HEK293T (cell line): ENCODE results near the gene CD36.

ENCODE experiments used
- CTCF ChIA-PET: fragments of 350-600 bp; formaldehyde crosslinking; extraction: SDS; loops from one replicate; lab custom pipeline; 2021; ENCODE audit warnings: antibody characterized with exemption, inconsistent platforms; lab: Yijun Ruan, JAX
- POLR2A ChIA-PET: fragments of 350-600 bp; formaldehyde crosslinking; extraction: SDS; loops from one replicate; lab custom pipeline; 2020; ENCODE audit warnings: antibody characterized with exemption, inconsistent platforms; lab: Yijun Ruan, JAX
- DNase-seq: peaks from one replicate; pipeline ENCODE4 v3.0.0; 2012; ENCODE audit warnings: mixed read lengths; ENCODE audit errors: extremely low spot score
- ARNT ChIP-seq: fragments of 450-650 bp; IDR thresholded peaks from 2 replicates; pipeline ENCODE4 v1.6.1; 2017; ENCODE audit warnings: mild to moderate bottlenecking
- BHLHE40 ChIP-seq: fragments of 450-650 bp; IDR thresholded peaks from 2 replicates; pipeline ENCODE4 v1.6.1; 2016; ENCODE audit warnings: mild to moderate bottlenecking, moderate library complexity, borderline replicate concordance
- CTBP1 ChIP-seq: fragments of 450-650 bp; IDR thresholded peaks from 2 replicates; pipeline ENCODE4 v1.6.1; 2016; ENCODE audit warnings: borderline replicate concordance
- ELF4 ChIP-seq: fragments of 450-650 bp; IDR thresholded peaks from 2 replicates; pipeline ENCODE4 v1.6.1; 2017; ENCODE audit warnings: antibody characterized with exemption
- FOXA1 ChIP-seq: fragments of 450-650 bp; IDR thresholded peaks from 2 replicates; pipeline ENCODE4 v1.6.1; 2016; ENCODE audit warnings: mild to moderate bottlenecking
- FOXK2 ChIP-seq: fragments of 450-650 bp; IDR thresholded peaks from 2 replicates; pipeline ENCODE4 v1.6.1; 2016; ENCODE audit warnings: mild to moderate bottlenecking
- FOXM1 ChIP-seq: fragments of 450-650 bp; IDR thresholded peaks from 2 replicates; pipeline ENCODE4 v1.6.1; 2017; ENCODE audit warnings: mild to moderate bottlenecking, borderline replicate concordance
- HDGF ChIP-seq: fragments of 450-650 bp; IDR thresholded peaks from 2 replicates; pipeline ENCODE4 v1.6.1; 2017; ENCODE audit warnings: antibody characterized with exemption, borderline replicate concordance
- L3MBTL2 ChIP-seq: fragments of 450-650 bp; conservative IDR thresholded peaks from 2 replicates; pipeline ENCODE4 v1.6.1; 2016; ENCODE audit warnings: mild to moderate bottlenecking
- LEF1 ChIP-seq: fragments of 450-650 bp; IDR thresholded peaks from 2 replicates; pipeline ENCODE4 v1.6.1; 2017; ENCODE audit warnings: mild to moderate bottlenecking, borderline replicate concordance
- NFRKB ChIP-seq: fragments of 450-650 bp; IDR thresholded peaks from 2 replicates; pipeline ENCODE4 v1.6.1; 2016; ENCODE audit warnings: mild to moderate bottlenecking, moderate library complexity
- PKNOX1 ChIP-seq: fragments of 450-650 bp; IDR thresholded peaks from 2 replicates; pipeline ENCODE4 v1.6.1; 2016
- SP1 ChIP-seq: fragments of 450-650 bp; IDR thresholded peaks from 2 replicates; pipeline ENCODE4 v1.6.1; 2017
- SUZ12 ChIP-seq: fragments of 450-650 bp; IDR thresholded peaks from 2 replicates; pipeline ENCODE4 v1.6.1; 2016; ENCODE audit warnings: mild to moderate bottlenecking
- TARDBP ChIP-seq: fragments of 450-650 bp; IDR thresholded peaks from 2 replicates; pipeline ENCODE4 v1.6.1; 2016
- ZNF384 ChIP-seq: fragments of 450-650 bp; IDR thresholded peaks from 2 replicates; pipeline ENCODE4 v1.6.1; 2016

The CD36 gene

GRCh38 chr7:80703272-80703671, 64.8 kb downstream of the CD36 start:
- DNase-seq, result no peak
- ChIA-PET CTCF (interaction anchor here (0.6 kb wide), 1 partner anchor 80 kb away, joined by 3 read pairs; no protein-coding TSS in a partner anchor), POLR2A (interaction anchor here (1.5 kb wide), 1 partner anchor 21 kb away, joined by 6 read pairs; no protein-coding TSS in a partner anchor)
- no peak for TF ChIP-seq LEF1

GRCh38 chr7:80705130-80705781, 66.8 kb downstream of the CD36 start:
- no peak for DNase-seq
- CTCF ChIA-PET, result no interaction called here
- POLR2A ChIA-PET, result no interaction called here
- TF ChIP-seq HDGF, result no peak
- no peak for TF ChIP-seq SP1
- TF ChIP-seq ZNF384, result no peak
- TF ChIP-seq FOXA1, result no peak
- no peak for TF ChIP-seq ELF4
- TF ChIP-seq TARDBP, result no peak
- TF ChIP-seq PKNOX1, result no peak
- TF ChIP-seq SUZ12, result no peak
- TF ChIP-seq CTBP1, result no peak

- TF ChIP-seq FOXA1, result no peak
- TF ChIP-seq ELF4, result no peak
- no peak for TF ChIP-seq BHLHE40
- no peak for TF ChIP-seq ARNT
- no peak for TF ChIP-seq FOXM1
- no peak for TF ChIP-seq SUZ12
- TF ChIP-seq ZNF384, result no peak
- TF ChIP-seq SP1, result no peak
- TF ChIP-seq L3MBTL2, result no peak
- TF ChIP-seq NFRKB, result no peak
- TF ChIP-seq TARDBP, result no peak
- TF ChIP-seq PKNOX1, result no peak
- no peak for TF ChIP-seq CTBP1
- no peak for TF ChIP-seq LEF1
- no peak for TF ChIP-seq FOXK2
- ChIA-PET POLR2A (interaction anchor here (0.6 kb wide), 1 partner anchor 977 kb away, joined by 3 read pairs; no protein-coding TSS in a partner anchor), CTCF (no interaction called here)
- DNase-seq, result no peak
These were observed 68.9 kb downstream of the CD36 start for GRCh38 chr7:80707318-80707717.

- no peak for TF ChIP-seq CTBP1
- no peak for TF ChIP-seq L3MBTL2
- no peak for TF ChIP-seq HDGF
- TF ChIP-seq ELF4, result no peak
- TF ChIP-seq TARDBP, result no peak
- no peak for TF ChIP-seq NFRKB
- TF ChIP-seq PKNOX1, result no peak
- TF ChIP-seq LEF1, result no peak
- TF ChIP-seq ARNT, result no peak
- no peak for TF ChIP-seq SP1
- TF ChIP-seq SUZ12, result no peak
- TF ChIP-seq ZNF384, result no peak
- no peak for TF ChIP-seq FOXA1
- no peak for TF ChIP-seq FOXM1
- TF ChIP-seq FOXK2, result no peak
- no peak for TF ChIP-seq BHLHE40
- DNase-seq, result no peak
- ChIA-PET CTCF (interaction anchor here (0.5 kb wide), 1 partner anchor 16 kb away, joined by 4 read pairs; no protein-coding TSS in a partner anchor), POLR2A (no interaction called here)
These were observed 69.7 kb downstream of the CD36 start for GRCh38 chr7:80708123-80708522.

- DNase-seq, result no peak
- POLR2A ChIA-PET, result no interaction called here
- TF ChIP-seq BHLHE40 (no peak), ARNT (no peak), NFRKB (no peak)
- CTCF ChIA-PET, result no interaction called here
These were observed 73.1 kb downstream of the CD36 start for GRCh38 chr7:80711531-80711930.

- ChIA-PET POLR2A (no interaction called here), CTCF (no interaction called here)
- DNase-seq, result no peak
- TF ChIP-seq SP1 (no peak), BHLHE40 (no peak), TARDBP (no peak), ARNT (no peak), ELF4 (no peak), FOXA1 (no peak), FOXM1 (no peak), SUZ12 (no peak), NFRKB (no peak), HDGF (no peak)
These were observed 80.8 kb downstream of the CD36 start for GRCh38 chr7:80719261-80719660.

- ChIA-PET CTCF (no interaction called here), POLR2A (no interaction called here)
- TF ChIP-seq FOXK2, result no peak
- no peak for TF ChIP-seq ARNT
- TF ChIP-seq L3MBTL2, result no peak
- TF ChIP-seq TARDBP, result no peak
- TF ChIP-seq HDGF, result no peak
- TF ChIP-seq CTBP1, result no peak
- no peak for TF ChIP-seq FOXA1
- no peak for TF ChIP-seq BHLHE40
- no peak for TF ChIP-seq PKNOX1
- TF ChIP-seq ELF4, result no peak
- no peak for TF ChIP-seq SP1
- no peak for TF ChIP-seq NFRKB
- TF ChIP-seq LEF1, result no peak
- TF ChIP-seq ZNF384, result no peak
These were observed 81.7 kb downstream of the CD36 start for GRCh38 chr7:80720146-80720545.

More at GRCh38 chr7:80720146-80720545, 81.7 kb downstream of the CD36 start:
- no peak for DNase-seq
